ENCODE results near the gene GPC5.
"Not testable (repeated sequence)": the region's sequence is repeated elsewhere in the genome, so short reads cannot be mapped to it uniquely, and the experiment has no call there.

GPC5 gene

GRCh38 chr13:92825938-92826596 lies 1427.6 kb downstream of the GPC5 start:
- no peak for DNase-seq (ENCODE audit: low read depth, low spot score)

- DNase-seq (ENCODE audit: low read depth, low spot score) = no peak
Observed at GRCh38 chr13:92827503-92827902, 1429.1 kb downstream of the GPC5 start.

GRCh38 chr13:92829930-92830329 lies 1431.5 kb downstream of the GPC5 start:
- no peak for DNase-seq (ENCODE audit: low read depth, low spot score)

- no peak for DNase-seq (ENCODE audit: low read depth, low spot score)
Observed at GRCh38 chr13:92830821-92831220, 1432.4 kb downstream of the GPC5 start.

GRCh38 chr13:92833071-92833470 lies 1434.7 kb downstream of the GPC5 start:
- no peak for DNase-seq (ENCODE audit: low read depth, low spot score)

- DNase-seq (ENCODE audit: low read depth, low spot score) = no peak
Observed at GRCh38 chr13:92836171-92836570, 1437.8 kb downstream of the GPC5 start.

GRCh38 chr13:92838786-92839185 lies 1440.4 kb downstream of the GPC5 start:
- no peak for DNase-seq (ENCODE audit: low read depth, low spot score)

GRCh38 chr13:92842145-92842544 lies 1443.7 kb downstream of the GPC5 start:
- DNase-seq (ENCODE audit: low read depth, low spot score) = no peak

GRCh38 chr13:92843549-92843948 lies 1445.1 kb downstream of the GPC5 start:
- DNase-seq (ENCODE audit: low read depth, low spot score) = no peak

GRCh38 chr13:92849381-92849780 lies 1451.0 kb downstream of the GPC5 start:
- DNase-seq (ENCODE audit: low read depth, low spot score) = no peak

- no peak for DNase-seq (ENCODE audit: low read depth, low spot score)
Observed at GRCh38 chr13:92864584-92865284, 1466.3 kb downstream of the GPC5 start.

- no peak for DNase-seq (ENCODE audit: low read depth, low spot score)
Observed at GRCh38 chr13:92873029-92873428, 1474.6 kb downstream of the GPC5 start.

- DNase-seq (ENCODE audit: low read depth, low spot score) = no peak
Observed at GRCh38 chr13:92886535-92887077, 1488.2 kb downstream of the GPC5 start.

- no peak for DNase-seq (ENCODE audit: low read depth, low spot score)
Observed at GRCh38 chr13:92894447-92894846, 1496.0 kb downstream of the GPC5 start.

- DNase-seq (ENCODE audit: low read depth, low spot score) = no peak
Observed at GRCh38 chr13:92896842-92897241, 1498.4 kb downstream of the GPC5 start.

- DNase-seq (ENCODE audit: low read depth, low spot score) = not testable (repeated sequence)
Observed at GRCh38 chr13:92898946-92899345, 1500.5 kb downstream of the GPC5 start.

- DNase-seq (ENCODE audit: low read depth, low spot score) = no peak
Observed at GRCh38 chr13:92900446-92900845, 1502.0 kb downstream of the GPC5 start.

- DNase-seq (ENCODE audit: low read depth, low spot score) = no peak
Observed at GRCh38 chr13:92901739-92902138, 1503.3 kb downstream of the GPC5 start.

- no peak for DNase-seq (ENCODE audit: low read depth, low spot score)
Observed at GRCh38 chr13:92912629-92913028, 1514.2 kb downstream of the GPC5 start.

- DNase-seq (ENCODE audit: low read depth, low spot score) = no peak
Observed at GRCh38 chr13:92913840-92914239, 1515.4 kb downstream of the GPC5 start.

Data from activated CD4-positive, CD25-positive, alpha-beta regulatory T cell treated with anti-CD3 and anti-CD28 coated beads, Interleukin-2, amount 50 U/mL, for 16 hours (primary cell).